VCaP (cell line): ENCODE data around the gene TERB1.
A peak's percentile ranks its signal among the peaks of the same experiment; 100 is the strongest.

Experiments
- H3K27ac ChIP-seq: fragments of 450-650 bp; 2 replicates; pipeline ENCODE4 v1.5.1; 2017
- TF ChIP-seq, protein P1 (sequence below): fragments of 450-650 bp; conservative IDR thresholded peaks from 2 replicates; pipeline ENCODE4 v1.5.1; 2017; ENCODE audit warnings: mild to moderate bottlenecking, moderate library complexity

Gene TERB1

DNA sequence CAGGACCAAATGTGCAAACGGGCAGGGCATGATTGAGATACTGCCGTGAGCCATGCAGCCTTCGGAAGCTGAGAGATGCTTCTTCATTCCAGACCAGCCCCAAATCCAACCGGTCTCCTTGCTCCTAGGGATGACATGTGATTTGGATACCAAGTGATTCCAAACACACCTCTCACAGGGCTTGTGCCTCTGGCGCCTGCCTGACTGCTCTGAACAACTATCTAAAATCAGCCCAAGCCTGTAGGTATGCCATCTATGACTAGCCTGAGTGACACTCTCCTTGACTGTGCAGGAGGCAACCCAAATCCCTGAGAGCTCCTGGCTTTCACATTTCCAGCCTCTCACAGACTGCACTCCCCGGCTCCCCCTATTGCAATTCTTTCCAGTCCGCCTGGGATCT is 70.3 kb downstream of the TERB1 start:
- TF ChIP-seq, protein P1, sequence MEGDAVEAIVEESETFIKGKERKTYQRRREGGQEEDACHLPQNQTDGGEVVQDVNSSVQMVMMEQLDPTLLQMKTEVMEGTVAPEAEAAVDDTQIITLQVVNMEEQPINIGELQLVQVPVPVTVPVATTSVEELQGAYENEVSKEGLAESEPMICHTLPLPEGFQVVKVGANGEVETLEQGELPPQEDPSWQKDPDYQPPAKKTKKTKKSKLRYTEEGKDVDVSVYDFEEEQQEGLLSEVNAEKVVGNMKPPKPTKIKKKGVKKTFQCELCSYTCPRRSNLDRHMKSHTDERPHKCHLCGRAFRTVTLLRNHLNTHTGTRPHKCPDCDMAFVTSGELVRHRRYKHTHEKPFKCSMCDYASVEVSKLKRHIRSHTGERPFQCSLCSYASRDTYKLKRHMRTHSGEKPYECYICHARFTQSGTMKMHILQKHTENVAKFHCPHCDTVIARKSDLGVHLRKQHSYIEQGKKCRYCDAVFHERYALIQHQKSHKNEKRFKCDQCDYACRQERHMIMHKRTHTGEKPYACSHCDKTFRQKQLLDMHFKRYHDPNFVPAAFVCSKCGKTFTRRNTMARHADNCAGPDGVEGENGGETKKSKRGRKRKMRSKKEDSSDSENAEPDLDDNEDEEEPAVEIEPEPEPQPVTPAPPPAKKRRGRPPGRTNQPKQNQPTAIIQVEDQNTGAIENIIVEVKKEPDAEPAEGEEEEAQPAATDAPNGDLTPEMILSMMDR, result no peak
- H3K27ac ChIP-seq, result no peak overlapping the region

DNA sequence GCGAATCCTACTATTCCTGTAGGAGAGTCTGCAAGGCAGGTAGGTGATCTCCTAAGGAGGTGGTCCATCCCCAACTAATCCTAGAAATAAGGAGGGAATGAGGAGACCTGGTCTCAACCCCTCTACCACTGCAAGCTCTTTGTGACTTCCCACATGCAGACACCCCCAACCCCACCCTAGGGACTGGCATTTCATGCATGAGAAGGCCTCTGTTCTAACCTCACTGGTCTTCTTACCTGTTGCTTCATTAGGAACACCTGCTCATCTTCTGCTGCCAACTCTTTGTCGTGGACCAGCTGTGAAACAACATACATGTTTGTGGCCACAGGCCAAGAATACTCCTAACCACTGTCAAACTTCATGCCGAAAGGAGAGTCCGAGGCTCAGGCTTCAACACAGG is 72.6 kb downstream of the TERB1 start:
- TF ChIP-seq, protein P1, result no peak
- H3K27ac ChIP-seq, result no peak overlapping the region

DNA sequence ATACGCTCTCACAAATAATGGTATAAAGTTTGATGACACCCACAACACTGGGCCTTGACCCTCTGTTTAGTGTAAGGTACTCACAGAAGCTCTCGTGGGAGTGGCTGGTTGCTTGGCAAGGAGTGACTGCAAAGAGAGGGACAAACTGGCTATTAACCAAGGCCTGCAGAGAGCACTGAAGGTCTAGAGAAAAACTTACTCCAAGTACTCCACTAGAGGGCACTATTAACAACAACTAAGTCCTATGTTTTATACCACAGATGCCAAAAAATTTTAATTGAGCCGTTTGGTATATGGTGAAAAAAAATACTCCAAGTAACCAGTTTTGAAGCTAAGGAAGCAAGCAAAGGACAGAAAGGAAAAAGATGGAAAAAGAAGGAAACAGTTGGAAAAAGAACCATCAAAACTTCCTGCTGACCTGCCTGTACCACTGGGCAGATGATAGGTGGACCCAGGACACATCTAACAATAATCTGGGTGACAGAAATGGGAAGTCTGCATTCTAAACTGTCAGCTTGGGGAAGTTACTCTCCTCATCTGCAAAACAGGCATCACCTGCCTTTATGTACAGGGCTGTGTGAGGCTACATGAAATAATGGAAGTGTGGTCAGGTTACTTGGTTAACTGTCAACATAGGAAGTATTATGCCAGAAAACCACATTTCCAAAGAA is 73.1 kb downstream of the TERB1 start:
- TF ChIP-seq, protein P1, result peak; percentile 69
- H3K27ac ChIP-seq, result no peak overlapping the region

DNA sequence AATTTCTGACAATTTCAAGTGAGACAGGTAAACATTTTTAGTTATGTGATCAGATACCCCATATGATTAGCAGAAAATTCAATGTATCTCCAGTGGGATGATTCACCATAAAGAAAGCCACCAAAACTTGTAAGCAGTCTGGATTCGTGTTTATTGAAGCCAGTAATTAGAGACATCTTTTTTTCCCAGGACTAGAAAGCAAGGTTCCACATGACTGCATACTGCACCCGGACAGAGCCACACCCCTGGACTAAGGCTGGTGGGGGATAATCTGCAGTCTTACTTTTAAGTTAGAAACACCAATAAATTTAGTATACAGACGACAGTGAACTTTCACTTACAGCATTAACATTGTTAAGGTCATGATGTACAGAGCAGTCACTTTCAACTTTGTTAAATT is 80.6 kb downstream of the TERB1 start:
- TF ChIP-seq, protein P1, result no peak
- no peak overlapping the region for H3K27ac ChIP-seq

DNA sequence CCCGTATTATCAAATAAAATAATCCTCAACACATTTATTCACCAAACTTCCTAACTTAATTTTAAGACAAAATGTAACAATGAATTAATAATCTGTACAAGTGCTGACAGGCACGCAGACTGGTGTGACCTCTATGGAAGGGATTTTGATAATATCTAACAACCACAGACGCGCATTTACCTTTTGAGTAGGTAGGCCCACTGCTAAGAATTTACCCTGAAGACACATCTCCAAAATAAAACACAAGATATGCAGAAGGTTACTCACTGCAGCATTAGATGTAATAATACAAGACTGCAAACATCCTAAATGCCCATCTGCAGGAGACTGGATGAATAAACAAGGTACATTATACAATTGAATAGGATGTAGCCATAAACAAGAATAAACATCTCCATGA is 82.1 kb downstream of the TERB1 start:
- H3K27ac ChIP-seq, result no peak overlapping the region

DNA sequence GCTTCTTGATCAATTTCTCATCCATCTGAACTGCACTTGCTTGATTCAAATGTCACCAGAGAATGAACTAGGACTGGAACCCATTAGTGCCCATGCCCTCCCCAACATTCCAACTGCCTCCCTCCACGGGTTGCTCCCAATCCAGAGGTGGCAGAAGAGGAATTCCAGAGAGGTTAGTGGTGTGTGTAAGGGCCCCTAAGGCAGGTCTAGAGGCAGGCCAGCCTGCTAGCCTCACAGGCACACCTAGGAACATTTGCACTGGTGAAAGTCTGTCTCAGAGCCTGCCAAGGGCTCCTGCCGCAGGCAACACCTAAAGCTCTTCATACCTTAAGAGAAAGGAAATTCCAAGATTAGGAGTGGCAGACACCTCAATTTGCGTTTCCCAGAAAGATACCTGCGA is 83.6 kb downstream of the TERB1 start:
- H3K27ac ChIP-seq, result no peak overlapping the region
- TF ChIP-seq, protein P1, result no peak

More for the DNA sequence above, 82.1 kb downstream of the TERB1 start:
- TF ChIP-seq, protein P1, result no peak

DNA sequence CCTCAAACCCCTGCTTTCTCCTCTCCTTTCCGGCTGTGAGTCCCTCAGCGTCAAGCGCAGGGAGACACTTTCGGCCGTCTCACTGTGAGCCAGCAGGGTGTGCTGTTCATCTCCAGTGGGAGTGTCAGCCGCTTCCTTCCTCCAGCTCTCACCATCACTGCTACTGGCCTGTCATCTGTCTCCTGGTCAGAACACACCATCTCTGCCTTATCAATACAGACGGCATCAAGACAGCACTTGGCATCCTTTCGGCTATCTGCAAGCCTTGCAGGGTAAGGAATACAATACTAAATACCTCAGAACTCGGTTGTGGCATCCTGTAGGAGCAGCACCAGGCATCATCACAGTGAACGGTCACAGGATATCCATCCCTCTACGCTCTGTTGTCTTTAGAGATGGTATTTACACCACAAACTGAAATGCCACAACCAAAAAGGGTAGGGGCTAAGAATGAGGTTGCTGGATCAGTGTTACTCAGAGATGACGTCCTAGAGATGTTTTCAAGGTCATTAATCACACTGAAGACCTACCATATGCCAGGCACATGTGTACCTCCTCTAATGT is 84.2 kb downstream of the TERB1 start:
- H3K27ac ChIP-seq, result no peak overlapping the region
- TF ChIP-seq, protein P1, result peak; percentile 45
